HG03108 (cell line): ENCODE data around the gene CPOX.

Experiments used
- ATAC-seq: cut with Tn5 transposase; IDR thresholded peaks from one replicate; pipeline ENCODE4 v1.9.1; 2021; ENCODE audit warnings: moderate library complexity; ENCODE audit not compliant: unreplicated experiment

CPOX gene

DNA sequence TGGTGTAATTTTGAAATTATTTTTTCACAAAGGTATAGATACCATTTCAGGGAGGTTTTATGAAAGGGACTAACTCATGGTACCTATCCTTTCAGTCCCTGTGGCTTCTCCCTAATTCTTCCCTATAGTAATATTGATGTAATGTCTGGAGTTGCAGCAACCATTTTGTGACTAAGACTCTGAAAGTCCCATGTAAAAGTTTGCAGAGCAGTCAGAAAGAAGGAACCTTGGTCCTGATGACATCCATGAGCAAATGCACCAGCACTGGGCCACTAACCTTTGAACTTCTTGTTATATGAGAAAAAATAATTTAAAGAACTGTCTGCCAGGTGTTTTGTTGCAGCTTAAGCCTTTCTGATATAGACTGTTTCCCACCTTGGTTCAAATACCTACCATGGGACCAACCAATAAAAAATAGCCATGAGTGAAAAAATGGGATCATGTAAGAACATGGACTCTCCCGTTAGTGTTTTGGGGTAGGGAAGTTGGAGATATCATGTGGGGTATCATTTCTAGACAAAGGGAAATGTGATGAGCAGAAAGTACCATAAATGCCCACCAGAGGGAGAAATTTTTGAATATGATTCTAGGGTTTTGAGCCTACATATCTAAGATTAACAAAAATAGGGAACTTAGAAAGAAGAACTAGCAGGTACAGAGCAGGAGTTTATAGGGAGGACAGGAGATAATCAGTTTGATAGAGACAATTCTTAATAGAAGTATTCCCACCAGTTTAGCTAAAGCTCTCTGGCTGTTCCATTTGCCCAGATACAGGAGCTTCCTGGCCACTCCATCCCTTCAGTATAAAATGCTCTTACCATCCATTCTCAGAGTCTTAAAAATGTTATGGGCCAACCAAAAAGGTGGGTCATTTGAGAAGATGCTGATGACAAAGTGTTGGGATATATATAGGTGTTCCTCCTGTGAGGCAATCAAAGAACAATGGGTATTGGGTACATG, 3.4 kb upstream of the CPOX start:
- no peak for ATAC-seq

DNA sequence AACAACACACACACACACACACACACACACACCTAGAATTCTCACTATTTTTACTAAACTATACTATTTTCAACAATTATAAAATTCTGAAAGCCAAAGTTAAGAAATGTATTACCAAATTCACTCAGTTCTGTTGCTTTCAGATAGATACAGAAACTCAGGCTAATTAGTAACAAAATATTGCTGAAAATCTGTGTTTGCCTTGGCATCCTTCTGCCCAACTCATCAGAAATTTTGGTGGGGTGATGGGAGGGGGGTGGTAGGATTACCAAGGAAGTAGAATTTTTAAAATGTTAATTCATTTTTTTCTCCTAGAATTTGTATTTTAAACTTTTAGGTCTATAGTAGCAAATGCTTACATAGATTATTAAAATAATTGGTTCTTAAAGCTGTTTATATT, 2.7 kb upstream of the CPOX start:
- ATAC-seq = no peak

DNA sequence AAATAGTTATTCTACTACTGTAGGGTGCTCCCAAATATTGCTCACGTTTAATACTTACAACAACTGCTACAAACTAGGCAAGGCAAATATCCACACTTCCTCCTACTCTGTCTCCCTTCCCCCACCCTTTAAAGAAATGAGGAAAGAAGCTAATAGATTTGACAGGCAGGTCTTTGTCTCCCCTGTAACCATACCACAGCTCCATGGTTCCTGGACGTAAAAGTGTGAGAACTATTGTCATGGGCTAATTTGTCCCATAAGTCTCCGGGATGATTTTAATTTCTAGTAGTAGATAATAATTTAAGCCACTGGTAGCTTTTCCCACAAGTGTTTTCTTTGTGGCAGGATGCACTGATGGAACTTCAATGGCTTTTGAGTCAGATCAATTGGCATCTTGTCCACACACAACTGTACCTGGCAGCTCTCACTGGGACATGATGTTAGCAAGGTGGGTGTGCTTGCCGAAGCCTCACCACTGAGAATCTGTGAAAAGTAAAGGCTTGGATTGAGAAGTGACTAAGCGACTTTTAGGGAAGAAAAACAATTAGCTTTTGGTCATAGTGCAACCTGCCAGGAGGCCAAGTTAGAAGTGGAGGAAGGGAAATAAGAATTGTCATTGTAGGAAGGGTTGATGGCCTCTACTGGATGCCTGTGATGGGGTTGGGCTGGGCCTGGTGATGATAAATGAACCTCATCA, 1.4 kb upstream of the CPOX start:
- ATAC-seq = no peak

DNA sequence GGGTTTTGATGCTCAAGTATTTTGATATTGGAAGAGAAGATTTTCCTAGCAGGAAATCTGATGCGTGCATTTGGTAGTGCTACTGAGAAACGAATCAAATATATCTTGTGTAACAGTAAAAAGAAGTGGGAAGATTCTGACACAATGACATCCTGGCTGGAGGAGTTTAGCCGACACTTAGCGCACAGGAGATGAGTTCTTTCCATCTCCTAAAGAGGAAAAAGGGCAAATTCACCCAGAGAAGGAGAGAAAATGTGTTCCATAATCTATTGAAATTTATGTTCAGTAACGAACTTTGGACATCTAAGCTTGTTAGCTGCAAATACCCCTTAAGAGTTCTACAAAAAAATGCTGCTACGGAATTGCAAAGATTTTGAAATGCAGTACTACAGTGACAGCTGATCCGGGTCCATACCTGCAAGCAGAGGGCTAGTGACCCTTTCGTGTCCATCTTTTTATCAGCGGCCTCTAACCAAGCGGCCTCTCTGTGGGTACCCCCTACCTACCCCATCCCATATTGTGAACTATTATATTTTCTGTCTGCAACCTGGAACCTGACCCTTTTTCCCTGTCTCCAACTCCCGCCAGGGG, 971 bp downstream of the CPOX start:
- no peak for ATAC-seq

GRCh38 chr3:98589331-98590036, 3.9 kb downstream of the CPOX start:
- no peak for ATAC-seq

GRCh38 chr3:98588065-98588464, 5.3 kb downstream of the CPOX start:
- ATAC-seq = no peak

DNA sequence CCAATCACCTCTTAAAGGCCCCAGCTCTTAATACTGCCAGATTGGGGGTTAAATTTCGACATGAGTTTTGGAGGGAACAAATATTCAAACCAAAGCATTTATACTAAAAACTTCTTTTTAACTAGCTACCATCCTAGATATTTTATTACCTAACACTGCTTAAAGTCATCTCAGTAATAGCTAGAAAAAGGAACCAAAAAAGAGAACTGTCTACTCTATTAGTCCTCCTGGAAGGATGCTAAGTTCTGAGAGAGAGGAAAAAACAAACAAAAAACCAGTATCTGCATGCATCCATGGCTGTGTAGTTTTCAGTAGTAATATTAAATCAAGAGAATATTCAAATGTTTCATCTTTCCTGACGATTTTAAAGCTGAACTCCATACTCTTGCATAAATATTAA, 5.8 kb downstream of the CPOX start:
- ATAC-seq = no peak

DNA sequence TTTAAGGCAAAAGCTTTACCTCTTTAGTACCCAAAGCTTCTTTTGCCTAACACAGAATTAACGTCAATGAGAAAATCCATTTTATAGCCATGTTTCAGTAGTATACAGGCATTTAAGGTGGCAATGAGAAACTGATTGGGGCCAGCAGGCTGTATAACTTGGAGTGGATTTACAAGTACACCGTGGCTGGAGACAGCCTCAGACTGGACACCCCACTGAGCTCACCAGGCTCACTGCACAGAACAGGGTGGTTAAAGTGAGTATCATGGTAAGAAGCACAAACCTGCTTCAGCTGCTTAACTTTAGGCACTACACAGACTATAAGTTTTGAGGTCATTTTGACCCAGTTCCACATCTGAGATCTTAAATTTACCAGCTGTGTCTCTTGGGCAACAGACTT, 8.9 kb downstream of the CPOX start:
- no peak for ATAC-seq

GRCh38 chr3:98583766-98584165, 9.6 kb downstream of the CPOX start:
- no peak for ATAC-seq

GRCh38 chr3:98582042-98582441, 11.4 kb downstream of the CPOX start:
- ATAC-seq = no peak

DNA sequence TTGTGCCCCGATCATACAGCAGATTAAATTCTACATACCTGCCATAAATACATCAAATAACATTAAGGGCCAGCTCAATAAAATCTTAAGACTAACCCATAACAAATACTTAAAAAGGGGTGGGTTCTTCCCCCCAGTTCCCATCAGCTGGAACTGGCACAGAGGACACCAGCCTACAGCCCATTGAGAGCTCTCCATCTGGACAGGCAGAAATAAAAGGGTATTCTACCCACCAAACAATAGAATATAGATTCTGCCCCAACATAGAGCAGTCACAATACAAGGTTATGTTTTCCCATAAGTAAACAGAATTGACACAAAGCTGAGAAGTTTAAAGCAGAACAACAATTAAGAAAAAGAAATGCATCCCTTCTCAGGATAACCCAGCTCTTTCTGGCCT, 11.9 kb downstream of the CPOX start:
- no peak for ATAC-seq

GRCh38 chr3:98580401-98581386, 12.7 kb downstream of the CPOX start:
- no peak for ATAC-seq

- ATAC-seq = no peak
These were observed 16.1 kb downstream of the CPOX start for GRCh38 chr3:98577178-98577895.

DNA sequence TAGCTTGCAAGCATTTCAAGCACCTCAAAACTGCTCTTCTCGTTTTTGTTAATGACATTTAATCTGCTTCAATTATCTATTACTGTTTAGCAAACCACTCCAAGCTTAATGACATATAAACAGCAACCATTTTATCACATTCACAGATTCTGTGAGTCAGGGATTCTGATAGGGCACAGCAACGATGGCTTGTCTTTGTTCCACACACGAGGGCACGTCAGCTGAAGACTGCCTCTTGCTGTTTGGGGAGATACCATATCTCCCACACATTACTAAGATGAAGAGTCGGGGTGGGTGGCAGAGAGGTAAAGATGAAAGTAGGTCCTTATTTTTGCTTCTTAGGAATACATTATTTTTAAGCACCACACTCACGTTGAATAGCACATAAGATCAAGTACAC, 19.3 kb downstream of the CPOX start:
- no peak for ATAC-seq

DNA sequence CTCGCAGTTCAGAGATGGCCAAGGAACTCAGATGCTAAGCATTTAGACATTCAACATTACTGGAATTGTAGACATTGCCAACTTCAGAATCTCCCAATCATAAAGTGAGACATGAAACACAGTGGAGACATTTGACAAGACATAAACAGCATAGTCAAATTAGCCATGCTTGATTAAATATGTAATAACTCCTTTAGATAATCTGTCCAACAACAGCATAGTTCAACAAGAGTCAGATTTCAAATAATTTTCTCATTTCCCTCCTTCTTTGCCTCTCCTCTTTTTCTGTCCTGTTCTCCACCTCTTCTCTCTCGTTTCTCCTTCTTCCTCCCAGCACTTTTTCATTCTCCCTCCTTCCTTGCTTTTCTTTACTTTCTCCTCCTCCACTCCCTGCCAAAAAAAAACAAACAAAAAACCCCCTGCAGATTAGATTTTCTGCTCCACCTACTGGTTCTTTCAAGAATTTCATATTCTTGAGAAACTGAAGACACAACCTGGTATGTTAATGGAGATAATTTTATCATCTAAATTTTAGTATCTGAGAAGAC, 20.2 kb downstream of the CPOX start:
- peak; percentile 53 for ATAC-seq

DNA sequence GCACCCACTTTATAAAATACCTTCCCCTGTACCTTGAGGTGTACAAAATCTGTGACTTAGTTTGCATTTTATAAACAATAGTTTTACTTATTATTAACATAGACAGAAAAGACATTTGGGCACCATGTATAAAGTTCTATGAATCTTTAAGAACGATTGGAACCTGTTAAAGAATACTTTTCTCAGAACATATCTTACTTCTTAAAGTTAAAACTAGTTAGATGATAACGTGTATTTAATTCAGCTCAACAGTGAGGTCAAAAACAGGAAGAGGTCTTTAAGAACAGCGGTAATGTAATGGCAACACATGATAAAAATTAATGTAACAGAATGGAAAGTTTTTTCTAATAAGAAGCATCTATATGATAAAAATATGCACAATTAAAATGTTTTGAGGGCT, 25.0 kb downstream of the CPOX start:
- no peak for ATAC-seq

- ATAC-seq = peak; percentile 24
These were observed 25.6 kb downstream of the CPOX start for GRCh38 chr3:98567666-98568270.

- no peak for ATAC-seq
These were observed 27.6 kb downstream of the CPOX start for GRCh38 chr3:98565843-98566242.

- ATAC-seq = no peak
These were observed 28.2 kb downstream of the CPOX start for GRCh38 chr3:98565237-98565643.
